22Rv1 (cell line): ENCODE data around the gene HS1BP3.

Experiments used
- ZFX ChIP-seq: fragments of 450-650 bp; IDR thresholded peaks from 2 replicates; pipeline ENCODE4 v1.6.1; 2017; ENCODE audit warnings: antibody characterized with exemption, borderline replicate concordance
- TF ChIP-seq, protein P1 (sequence below): fragments of 450-650 bp; IDR thresholded peaks from 2 replicates; pipeline ENCODE4 v1.5.1; 2017; ENCODE audit warnings: mild to moderate bottlenecking

- TF ChIP-seq, protein P1, sequence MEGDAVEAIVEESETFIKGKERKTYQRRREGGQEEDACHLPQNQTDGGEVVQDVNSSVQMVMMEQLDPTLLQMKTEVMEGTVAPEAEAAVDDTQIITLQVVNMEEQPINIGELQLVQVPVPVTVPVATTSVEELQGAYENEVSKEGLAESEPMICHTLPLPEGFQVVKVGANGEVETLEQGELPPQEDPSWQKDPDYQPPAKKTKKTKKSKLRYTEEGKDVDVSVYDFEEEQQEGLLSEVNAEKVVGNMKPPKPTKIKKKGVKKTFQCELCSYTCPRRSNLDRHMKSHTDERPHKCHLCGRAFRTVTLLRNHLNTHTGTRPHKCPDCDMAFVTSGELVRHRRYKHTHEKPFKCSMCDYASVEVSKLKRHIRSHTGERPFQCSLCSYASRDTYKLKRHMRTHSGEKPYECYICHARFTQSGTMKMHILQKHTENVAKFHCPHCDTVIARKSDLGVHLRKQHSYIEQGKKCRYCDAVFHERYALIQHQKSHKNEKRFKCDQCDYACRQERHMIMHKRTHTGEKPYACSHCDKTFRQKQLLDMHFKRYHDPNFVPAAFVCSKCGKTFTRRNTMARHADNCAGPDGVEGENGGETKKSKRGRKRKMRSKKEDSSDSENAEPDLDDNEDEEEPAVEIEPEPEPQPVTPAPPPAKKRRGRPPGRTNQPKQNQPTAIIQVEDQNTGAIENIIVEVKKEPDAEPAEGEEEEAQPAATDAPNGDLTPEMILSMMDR = no peak
- TF ChIP-seq ZFX = no peak
Observed at GRCh38 chr2:20582600-20583221, 68.2 kb downstream of the HS1BP3 start.
